ES-I3 (cell line): ENCODE data around the gene TFB1M.
"Not testable (repeated sequence)": the region's sequence is repeated elsewhere in the genome, so short reads cannot be mapped to it uniquely, and the experiment has no call there.

Experiments
- H3K36me3 ChIP-seq: 2 replicates; pipeline ENCODE4 v1.6.1; 2013; ENCODE audit warnings: mild to moderate bottlenecking, low read length, control low read depth, moderate library complexity; ENCODE audit not compliant: insufficient read depth
- H3K4me1 ChIP-seq: 2 replicates; pipeline ENCODE4 v1.6.1; 2013; ENCODE audit warnings: mild to moderate bottlenecking, control low read depth, low read length; ENCODE audit not compliant: insufficient read depth
- H3K9ac ChIP-seq: 2 replicates; pipeline ENCODE4 v1.6.1; 2013; ENCODE audit warnings: low read depth, mild to moderate bottlenecking, low read length, moderate library complexity
- H3K9me3 ChIP-seq: 2 replicates; pipeline ENCODE4 v1.6.1; 2013; ENCODE audit warnings: mild to moderate bottlenecking, low read length, moderate library complexity; ENCODE audit not compliant: control insufficient read depth, insufficient read depth

Gene TFB1M

DNA sequence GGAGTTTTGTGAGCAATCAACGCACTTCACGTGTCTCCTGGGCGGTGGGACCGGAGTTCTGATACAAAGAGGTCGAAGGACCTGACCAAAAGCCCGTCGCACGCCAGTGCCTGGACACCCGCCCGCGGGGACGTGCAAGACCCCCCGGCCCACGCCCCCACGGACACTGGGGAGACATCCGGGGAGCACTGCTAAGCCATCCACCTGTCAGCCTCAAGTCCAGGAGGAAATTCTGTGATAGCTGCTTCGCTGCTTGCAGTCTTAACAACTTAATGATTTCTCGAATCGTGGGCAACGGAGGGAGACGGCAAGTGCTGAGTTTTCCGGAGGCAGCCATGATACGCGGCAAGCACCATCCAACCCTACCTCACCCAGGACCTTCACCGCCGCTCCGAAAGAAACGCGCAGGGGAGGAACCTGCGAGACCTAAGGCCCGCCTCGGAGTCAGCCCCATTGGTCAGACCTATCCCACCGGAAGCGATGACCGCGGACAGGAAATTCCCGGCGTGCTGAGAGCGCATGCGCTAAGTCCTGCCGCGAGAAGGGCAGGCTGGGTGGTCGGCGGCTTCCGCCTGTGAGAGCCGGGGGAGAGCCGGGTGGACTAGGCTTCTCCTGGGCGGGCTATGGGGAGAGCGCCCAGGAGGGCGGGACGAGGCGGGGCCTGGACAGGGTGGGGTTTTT lies at the start of gene TFB1M:
Gene TFB1M (minus strand): TSS at position 393 of the 681 bp plus-strand sequence. CDS start 56 bp downstream, at position 337.
- no peaks in the 10 kb centered on the region for H3K9me3 ChIP-seq
- peak within 1 kb of the TSS; percentile 94 for H3K9ac ChIP-seq
- peaks cover 8% of the 10 kb centered on the region for H3K36me3 ChIP-seq
- H3K4me1 ChIP-seq: peaks cover 11% of the 10 kb centered on the region; the same call in 1 of the 2 replicates

GRCh38 chr6:155364021-155364420 lies 49.7 kb upstream of the TFB1M start:
- not testable (repeated sequence) for H3K36me3 ChIP-seq, H3K9me3 ChIP-seq, H3K9ac ChIP-seq, H3K4me1 ChIP-seq

GRCh38 chr6:155362968-155363632 lies 48.8 kb upstream of the TFB1M start:
- H3K9me3 ChIP-seq, H3K36me3 ChIP-seq, H3K4me1 ChIP-seq, H3K9ac ChIP-seq: not testable (repeated sequence)

DNA sequence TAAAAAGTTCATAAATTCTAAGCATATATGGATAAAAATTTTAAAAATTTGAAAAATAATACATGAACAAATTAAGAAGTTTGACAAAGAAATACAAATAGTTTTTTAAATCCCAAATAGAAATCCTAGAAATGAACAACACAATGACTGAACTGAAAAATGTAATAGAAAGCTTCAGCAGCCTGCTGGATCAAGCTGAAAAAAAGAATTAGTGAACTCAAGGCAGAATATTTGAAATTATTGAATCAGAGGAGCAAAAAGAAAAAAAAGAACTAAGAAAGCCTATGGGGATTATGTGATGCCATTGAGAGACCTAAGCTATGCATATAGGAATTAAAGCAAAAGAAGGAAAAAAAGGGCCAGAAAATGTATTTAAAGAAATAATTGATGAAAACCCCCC lies 39.9 kb upstream of the TFB1M start:
- Histone ChIP-seq H3K9ac (no peak overlapping the region), H3K9me3 (peaks cover 5% of the 10 kb centered on the region; the same call in 1 of the 2 replicates), H3K4me1 (no peaks in the 10 kb centered on the region), H3K36me3 (no peaks in the 10 kb centered on the region)

DNA sequence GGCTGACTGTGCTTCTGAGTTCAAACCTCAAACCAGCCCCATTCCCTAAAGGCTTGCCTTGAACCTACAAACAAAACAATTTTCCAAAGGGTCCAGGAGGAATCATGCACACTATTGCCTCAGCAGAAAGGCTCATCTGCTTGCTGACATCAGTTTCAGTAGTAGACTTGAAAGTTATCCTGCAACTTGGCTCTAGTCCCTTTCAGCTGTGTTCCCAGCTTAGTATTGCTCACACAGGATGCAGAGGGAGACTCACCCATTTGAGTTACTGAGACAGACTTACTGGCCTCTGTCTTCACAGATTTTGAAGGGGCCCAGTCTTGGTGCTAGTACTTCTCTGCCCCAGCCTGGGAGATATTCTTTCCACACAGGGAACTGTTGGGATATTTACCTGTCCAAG lies 38.5 kb upstream of the TFB1M start:
- no peaks in the 10 kb centered on the region for H3K36me3 ChIP-seq
- H3K9me3 ChIP-seq: peaks cover 5% of the 10 kb centered on the region; the same call in 1 of the 2 replicates
- H3K4me1 ChIP-seq: no peaks in the 10 kb centered on the region
- no peak overlapping the region for H3K9ac ChIP-seq

GRCh38 chr6:155352130-155352420 lies 37.8 kb upstream of the TFB1M start:
- Histone ChIP-seq H3K9me3 (peaks cover 5% of the 10 kb centered on the region; the same call in 1 of the 2 replicates), H3K36me3 (no peaks in the 10 kb centered on the region), H3K4me1 (no peaks in the 10 kb centered on the region), H3K9ac (no peak overlapping the region)

DNA sequence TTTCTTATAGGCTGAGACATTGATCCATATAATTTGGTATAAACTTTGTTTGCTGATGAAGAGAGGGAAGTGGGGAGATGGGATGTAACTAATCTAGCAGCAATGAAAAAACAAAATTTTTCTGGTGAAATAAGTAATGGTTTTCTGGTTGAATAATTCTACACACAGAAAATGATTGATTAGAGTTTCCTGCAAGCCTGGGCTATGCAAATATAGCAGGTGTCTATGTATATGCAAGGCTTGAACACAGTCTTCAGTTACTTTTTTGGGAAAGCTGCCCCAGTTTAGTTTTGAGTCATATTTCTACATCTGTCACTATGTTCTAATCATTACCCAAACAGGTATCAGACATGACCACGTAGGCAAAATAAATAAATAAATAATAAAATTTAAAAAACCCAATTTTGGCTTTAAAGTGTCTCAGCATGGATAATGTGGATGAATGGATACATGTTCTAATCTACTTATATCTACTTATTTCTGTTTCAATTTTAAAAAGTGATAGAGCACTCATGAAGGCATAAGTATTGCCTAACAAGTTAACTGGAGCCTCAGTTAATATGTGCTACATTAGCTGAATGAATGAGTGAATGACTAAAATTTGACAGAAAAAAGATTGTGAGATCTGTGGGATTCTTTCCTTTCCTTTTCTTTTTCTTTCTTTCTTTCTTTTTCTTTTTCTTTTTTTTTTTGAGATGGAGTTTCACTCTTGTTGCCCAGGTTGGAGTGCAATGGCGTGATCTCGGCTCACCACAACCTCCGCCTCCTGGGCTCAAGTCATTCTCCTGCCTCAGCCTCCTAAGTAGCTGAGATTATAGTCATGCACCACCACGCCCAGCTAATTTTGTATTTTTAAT lies 37.2 kb upstream of the TFB1M start:
- Histone ChIP-seq H3K36me3 (no peaks in the 10 kb centered on the region), H3K9ac (no peak overlapping the region), H3K4me1 (no peaks in the 10 kb centered on the region), H3K9me3 (peaks cover 5% of the 10 kb centered on the region; the same call in 1 of the 2 replicates)

- Histone ChIP-seq H3K9ac (no peak overlapping the region), H3K9me3 (peaks cover 5% of the 10 kb centered on the region), H3K4me1 (no peaks in the 10 kb centered on the region), H3K36me3 (no peaks in the 10 kb centered on the region)
Observed at GRCh38 chr6:155349956-155350355, 35.7 kb upstream of the TFB1M start.

GRCh38 chr6:155349129-155349528 lies 34.8 kb upstream of the TFB1M start:
- no peak overlapping the region for H3K9ac ChIP-seq
- no peaks in the 10 kb centered on the region for H3K36me3 ChIP-seq
- no peaks in the 10 kb centered on the region for H3K4me1 ChIP-seq
- no peaks in the 10 kb centered on the region; the same call in 1 of the 2 replicates for H3K9me3 ChIP-seq

DNA sequence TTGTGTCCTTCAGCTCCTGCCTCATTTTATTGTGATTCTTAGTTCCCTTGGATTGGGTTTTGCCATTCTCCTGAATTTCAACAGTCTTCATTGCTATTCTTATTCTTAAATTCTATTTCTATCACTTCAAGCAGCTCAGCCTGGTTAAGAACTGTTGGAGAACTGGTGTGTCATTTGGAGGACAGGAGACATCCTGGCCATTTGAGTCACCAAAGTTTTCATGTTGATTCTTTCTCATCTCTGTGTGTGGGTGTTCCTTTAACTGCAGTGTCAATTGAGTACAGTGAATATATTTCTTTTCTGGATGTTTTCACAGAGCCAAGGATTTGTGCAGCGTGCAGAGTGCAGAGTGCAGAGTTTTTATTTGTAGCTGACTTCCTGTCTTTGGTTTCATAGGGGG lies 33.5 kb upstream of the TFB1M start:
- no peaks in the 10 kb centered on the region; the same call in 1 of the 2 replicates for H3K9me3 ChIP-seq
- no peaks in the 10 kb centered on the region for H3K4me1 ChIP-seq
- H3K9ac ChIP-seq: no peak overlapping the region
- no peaks in the 10 kb centered on the region for H3K36me3 ChIP-seq

- Histone ChIP-seq H3K9me3 (no peaks in the 10 kb centered on the region; the same call in 1 of the 2 replicates), H3K36me3 (no peaks in the 10 kb centered on the region), H3K4me1 (no peaks in the 10 kb centered on the region), H3K9ac (no peak overlapping the region)
Observed at GRCh38 chr6:155346957-155347356, 32.7 kb upstream of the TFB1M start.

- H3K9ac ChIP-seq: no peak overlapping the region
- H3K36me3 ChIP-seq: no peaks in the 10 kb centered on the region
- no peaks in the 10 kb centered on the region; the same call in 1 of the 2 replicates for H3K9me3 ChIP-seq
- H3K4me1 ChIP-seq: no peaks in the 10 kb centered on the region
Observed at GRCh38 chr6:155344341-155345006, 30.2 kb upstream of the TFB1M start.

GRCh38 chr6:155341130-155341828 lies 27.0 kb upstream of the TFB1M start:
- no peaks in the 10 kb centered on the region; the same call in 1 of the 2 replicates for H3K9me3 ChIP-seq
- H3K4me1 ChIP-seq: no peaks in the 10 kb centered on the region
- H3K9ac ChIP-seq: no peak overlapping the region
- H3K36me3 ChIP-seq: no peaks in the 10 kb centered on the region
